HG03521 (cell line): ENCODE measurements around the gene ORC4.

Experiments
- ATAC-seq: cut with Tn5 transposase; IDR thresholded peaks from one replicate; pipeline ENCODE4 v1.9.1; 2021; ENCODE audit warnings: mild to moderate bottlenecking, moderate library complexity; ENCODE audit not compliant: unreplicated experiment

The ORC4 gene

GRCh38 chr2:147937744-147938349 is 82.7 kb downstream of the ORC4 start:
- ATAC-seq = peak; percentile 50

- no peak for ATAC-seq
Observed at GRCh38 chr2:147934881-147935620, 85.5 kb downstream of the ORC4 start.

DNA sequence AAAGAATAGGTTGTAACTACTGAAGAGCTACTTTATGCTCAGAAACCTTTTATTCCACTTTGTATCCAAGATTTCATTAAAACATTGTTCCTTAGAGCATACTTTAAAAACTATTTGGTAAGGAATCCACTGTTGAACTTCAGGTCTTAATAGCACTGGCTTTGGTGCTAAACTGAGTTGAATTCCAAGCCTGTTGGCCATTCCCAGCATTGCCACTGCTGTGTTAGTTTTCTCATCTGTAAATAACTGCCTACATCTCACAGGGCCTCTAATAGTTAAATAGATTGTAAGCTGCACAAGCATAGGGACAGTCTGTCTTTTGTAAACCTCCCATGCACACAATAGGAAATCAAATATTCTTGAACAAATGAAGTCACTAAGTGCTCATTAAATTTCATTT is 86.6 kb downstream of the ORC4 start:
- ATAC-seq = no peak

- no peak for ATAC-seq
Observed at GRCh38 chr2:147927053-147927588, 93.4 kb downstream of the ORC4 start.

DNA sequence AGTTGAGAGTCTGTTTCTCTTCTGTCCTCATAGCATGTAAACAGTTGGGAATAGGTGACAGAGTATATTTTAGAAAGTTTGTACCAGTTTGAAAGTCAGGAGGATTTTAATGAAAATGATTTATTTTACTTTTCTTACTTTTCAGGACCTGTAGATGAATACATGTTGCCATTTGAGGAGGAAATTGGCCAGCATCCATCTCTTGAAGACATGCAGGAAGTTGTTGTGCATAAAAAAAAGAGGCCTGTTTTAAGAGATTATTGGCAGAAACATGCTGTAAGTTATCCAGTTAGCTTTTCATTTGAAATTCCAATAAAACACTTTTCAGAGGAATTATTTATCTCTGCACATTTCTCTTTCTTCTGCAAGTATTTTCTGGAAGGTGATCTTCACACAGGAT is 94.7 kb downstream of the ORC4 start:
- ATAC-seq = no peak

DNA sequence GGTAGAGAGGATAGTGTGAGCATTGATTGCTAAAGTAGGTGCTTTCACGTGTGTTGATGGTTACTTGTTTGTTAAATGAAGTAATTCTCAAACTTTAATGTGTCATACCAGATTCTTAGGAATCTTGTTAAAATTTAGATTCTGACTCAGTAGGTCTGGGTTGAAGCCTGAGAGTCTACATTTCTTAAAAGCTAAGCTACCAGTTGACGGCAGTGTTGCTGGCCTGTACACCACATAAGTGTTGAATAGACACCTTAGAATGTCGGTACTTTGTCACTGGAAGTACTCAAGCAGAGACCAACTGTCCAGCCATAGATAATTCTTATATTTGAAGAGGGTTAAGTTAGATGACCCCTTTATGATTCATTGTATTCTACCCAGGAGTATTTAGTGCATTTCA is 95.9 kb downstream of the ORC4 start:
- no peak for ATAC-seq

- ATAC-seq = no peak
Observed at GRCh38 chr2:147923846-147924245, 96.7 kb downstream of the ORC4 start.

GRCh38 chr2:147917161-147917560 is 103.4 kb downstream of the ORC4 start:
- ATAC-seq = no peak

GRCh38 chr2:147916723-147917122 is 103.8 kb downstream of the ORC4 start:
- ATAC-seq = no peak

DNA sequence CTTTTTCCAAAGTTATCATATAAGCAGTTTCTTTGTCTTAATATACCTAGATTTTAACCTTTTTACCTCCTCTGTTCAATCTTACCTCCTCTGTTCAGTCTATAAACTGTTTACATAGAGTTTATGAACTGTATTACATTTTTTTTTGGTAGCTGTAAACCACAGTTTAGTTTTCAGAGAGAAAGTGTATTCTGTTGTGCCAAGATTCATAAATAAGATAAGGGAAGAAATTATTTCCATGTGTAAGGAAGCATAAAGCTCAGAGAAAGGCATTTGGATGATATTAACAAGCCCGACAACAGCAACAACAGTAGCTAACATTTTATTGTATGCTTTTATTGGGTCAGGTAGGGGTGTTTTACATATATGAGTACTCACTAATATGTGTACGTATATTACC is 104.5 kb downstream of the ORC4 start:
- ATAC-seq = no peak

- no peak for ATAC-seq
Observed at GRCh38 chr2:147913701-147914480, 106.6 kb downstream of the ORC4 start.

DNA sequence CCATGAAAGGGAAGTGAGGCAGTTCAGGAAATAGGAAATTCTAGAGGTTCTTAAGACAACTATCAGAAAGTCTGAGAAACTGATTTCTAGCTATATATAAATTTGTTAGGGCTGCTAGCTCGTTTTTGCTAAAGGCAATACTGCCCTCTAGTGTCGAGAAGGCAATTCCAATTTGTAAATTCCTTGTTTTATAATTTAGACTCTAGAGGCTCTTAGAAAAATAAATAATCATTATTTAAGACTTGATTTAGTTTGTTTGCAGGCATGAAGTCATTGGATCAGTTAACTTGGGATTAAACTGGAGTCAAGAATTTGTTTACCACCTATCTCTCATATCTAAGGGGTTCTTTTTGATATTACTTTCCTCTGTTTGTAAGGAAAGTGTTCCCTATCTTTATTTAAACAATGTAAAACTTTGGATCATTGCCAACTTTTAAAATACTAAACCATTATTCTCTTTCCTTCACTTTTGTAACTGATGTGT is 109.5 kb downstream of the ORC4 start:
- ATAC-seq = no peak

DNA sequence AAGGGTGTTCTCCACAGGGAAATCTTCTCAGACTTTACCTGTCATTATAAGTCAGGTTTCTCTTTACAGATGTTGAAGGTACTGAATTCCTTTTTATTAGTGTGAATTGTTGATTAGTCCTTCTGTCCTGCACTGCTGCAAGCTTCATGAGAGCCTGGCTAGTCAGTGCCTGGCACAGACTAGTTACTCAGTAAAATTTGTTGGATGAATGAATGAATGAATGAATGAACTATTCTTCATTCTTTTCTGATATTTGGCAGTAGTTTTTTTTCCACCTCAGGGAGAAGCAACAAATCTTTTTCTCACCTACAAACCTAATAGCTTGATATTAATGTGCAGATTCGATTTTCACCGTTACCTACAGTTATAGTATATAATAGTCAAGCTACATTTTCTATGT is 111.4 kb downstream of the ORC4 start:
- ATAC-seq = no peak

- ATAC-seq = no peak
Observed at GRCh38 chr2:147904051-147904450, 116.5 kb downstream of the ORC4 start.

- ATAC-seq = peak; percentile 70
Observed at GRCh38 chr2:147888680-147889079, 131.9 kb downstream of the ORC4 start.

GRCh38 chr2:147886136-147886535 is 134.4 kb downstream of the ORC4 start:
- ATAC-seq = no peak

GRCh38 chr2:147884830-147885229 is 135.7 kb downstream of the ORC4 start:
- no peak for ATAC-seq

- ATAC-seq = no peak
Observed at GRCh38 chr2:147882631-147883030, 137.9 kb downstream of the ORC4 start.
